Liver (tissue), 3 donors: ENCODE data around the gene IL17RB.

Experiments
- CTCF ChIP-seq: fragments of 150-350 bp; IDR thresholded peaks from 2 replicates; pipeline ENCODE4 v1.5.1; 2017; ENCODE audit warnings: improper control_type of control experiment, low read depth, low read length; ENCODE audit not compliant: missing input control
- SP1 ChIP-seq: IDR thresholded peaks from 2 replicates; pipeline ENCODE4 v1.6.1; 2018; ENCODE audit warnings: antibody characterized with exemption, mild to moderate bottlenecking
- YY1 ChIP-seq: IDR thresholded peaks from 2 replicates; pipeline ENCODE4 v1.6.1; 2016; ENCODE audit warnings: antibody characterized with exemption, mild to moderate bottlenecking
- donor health status: healthy.
- donor health status: healthy.

GRCh38 chr3:53881691-53882593 is 35.6 kb downstream of the IL17RB start, which contains the start of gene ACTR8:
- TF ChIP-seq YY1 (peak; percentile 99), CTCF (no peak), SP1 (no peak)
